HG02938 (cell line): ENCODE measurements around the gene PPFIA1.

Experiments used
- ATAC-seq: cut with Tn5 transposase; IDR thresholded peaks from one replicate; pipeline ENCODE4 v1.9.1; 2021; ENCODE audit warnings: mild to moderate bottlenecking, moderate library complexity; ENCODE audit not compliant: unreplicated experiment

PPFIA1 gene

DNA sequence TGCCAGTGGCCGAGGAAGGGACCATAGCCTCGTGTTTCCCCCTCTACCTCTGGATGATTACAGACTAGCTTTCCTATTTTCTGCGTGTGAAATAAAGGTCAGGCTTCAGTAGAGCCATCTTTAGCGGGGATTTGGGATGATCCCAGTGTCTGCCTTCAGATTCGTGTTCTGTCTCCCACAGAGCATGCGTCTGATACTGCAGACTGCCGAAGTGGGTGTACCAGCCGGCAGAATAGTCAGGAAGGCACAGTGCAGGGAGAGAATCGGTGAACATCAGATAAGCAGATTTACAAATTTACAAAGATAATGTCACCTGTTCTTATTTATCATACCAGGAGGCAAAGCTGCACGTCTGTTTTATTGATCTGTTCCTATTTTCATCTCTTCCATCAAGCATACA lies 138.9 kb downstream of the PPFIA1 start:
- ATAC-seq: no peak

DNA sequence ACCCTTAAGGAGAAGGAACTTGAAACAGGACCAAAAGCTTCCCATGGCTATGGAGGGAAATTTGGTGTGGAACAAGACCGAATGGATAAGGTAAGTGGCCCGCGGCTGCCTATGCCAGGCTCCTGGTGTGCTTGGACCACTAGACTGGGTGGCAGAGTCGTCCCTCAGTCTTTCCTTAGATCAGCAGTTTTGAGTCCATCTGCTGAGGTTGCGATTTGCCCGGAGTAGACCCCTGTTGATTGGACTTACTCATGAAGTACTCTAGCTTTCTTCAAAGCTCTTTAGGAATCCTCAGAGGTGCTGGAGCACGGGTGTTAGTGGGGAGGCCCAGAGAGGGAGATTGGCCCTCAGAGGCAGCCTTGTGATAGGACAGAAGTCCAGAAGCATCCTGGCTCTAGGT lies 139.4 kb downstream of the PPFIA1 start:
- no peak for ATAC-seq

DNA sequence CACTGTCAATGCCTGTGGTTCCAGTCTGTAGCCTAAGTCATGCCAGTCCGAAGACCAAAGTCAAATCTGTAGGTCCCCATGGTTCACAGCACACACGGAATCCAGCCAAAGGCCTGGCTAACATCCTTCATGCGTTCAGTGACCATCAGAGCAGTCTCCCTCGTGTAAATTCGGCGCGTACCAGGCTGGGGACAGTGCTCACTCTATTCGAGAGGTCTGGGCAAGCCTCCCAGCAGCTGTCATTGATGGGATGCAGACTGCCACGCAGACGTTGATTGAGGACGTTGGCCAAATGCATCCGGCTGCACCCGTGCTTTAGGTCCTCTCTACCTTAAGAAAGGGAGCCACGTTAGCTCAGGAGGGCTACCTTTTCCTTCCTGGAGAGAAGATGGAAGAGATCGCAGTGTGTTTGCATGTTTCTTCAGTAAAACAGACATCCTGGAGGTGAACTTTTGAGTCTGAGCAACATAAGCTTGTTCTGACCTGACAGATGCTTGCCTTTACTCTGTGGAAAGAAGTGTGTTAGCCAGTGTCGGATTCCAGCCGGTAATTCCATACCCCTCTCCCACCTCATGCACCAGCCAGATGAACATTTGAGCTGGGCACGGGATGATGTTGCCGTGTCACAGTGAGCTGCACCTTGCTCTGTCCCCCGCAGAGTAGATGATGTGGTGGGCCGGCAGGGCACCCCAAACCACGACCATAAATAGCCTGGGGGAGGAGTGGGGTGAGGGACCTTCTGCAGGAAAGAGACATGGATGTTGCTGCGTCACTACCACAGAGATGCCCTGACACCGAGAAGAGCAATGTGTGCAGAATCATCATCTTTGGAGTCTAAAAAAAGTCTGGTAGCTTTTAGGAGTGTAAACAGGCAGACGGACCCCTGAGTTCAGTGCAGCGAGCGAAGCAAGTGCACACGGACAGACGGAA lies 140.1 kb downstream of the PPFIA1 start:
- no peak for ATAC-seq

DNA sequence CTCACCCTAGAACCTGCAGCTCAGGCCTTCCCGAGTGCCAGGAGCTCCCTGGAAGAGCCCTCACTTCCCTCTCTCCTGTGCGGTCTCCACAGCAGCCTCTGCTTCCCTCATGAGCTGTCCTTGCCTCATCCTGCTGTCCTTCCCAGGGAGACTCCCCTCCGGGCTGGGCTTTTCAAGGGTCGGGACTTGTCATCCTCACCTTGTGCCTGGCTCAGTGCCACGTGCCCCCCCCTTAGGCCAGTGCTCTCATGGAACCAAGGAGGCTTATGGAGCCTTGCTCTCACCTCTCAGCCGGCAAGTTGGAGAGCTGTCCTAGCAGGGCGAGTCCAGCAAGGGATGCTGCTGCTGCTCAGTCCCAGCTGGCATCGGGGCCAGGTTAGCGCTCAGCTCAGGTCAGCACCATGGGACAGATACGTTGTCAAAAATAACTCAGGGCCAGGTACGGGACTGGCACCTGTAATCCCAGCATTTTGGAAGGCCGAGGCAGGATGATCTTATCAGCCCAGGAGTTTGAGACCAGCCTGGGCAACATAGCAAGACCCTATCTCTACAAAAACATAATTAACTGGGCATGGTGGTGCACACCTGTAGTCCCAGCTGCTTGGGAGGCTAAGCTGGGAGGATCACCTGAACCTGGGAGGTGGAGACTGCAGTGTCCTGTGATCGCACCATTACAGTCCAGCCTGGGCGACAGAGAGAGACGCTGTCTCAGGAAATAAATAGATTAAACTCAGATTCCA lies 141.4 kb downstream of the PPFIA1 start:
- no peak for ATAC-seq

DNA sequence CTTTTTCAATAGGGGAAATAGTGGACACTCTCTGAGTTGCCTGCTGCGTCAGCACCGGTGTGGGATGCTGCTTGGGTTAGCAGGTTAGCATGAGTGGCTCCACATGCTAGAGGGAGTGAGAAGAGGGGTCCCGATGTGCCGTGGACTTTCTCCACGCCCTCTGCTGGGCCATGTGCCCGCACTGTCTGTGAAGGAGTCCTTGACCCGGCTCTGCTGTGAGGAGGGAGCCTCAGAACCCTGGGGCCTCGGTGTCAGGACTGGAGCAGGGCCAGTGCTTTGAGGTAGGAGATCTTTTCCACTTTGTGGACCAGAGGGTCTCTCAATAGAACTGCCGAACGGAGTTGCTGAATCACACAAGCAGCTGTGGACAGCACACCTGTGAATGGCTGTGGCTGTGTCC lies 142.7 kb downstream of the PPFIA1 start:
- ATAC-seq: no peak

GRCh38 chr11:70414341-70415100 lies 144.0 kb downstream of the PPFIA1 start:
- ATAC-seq: no peak

DNA sequence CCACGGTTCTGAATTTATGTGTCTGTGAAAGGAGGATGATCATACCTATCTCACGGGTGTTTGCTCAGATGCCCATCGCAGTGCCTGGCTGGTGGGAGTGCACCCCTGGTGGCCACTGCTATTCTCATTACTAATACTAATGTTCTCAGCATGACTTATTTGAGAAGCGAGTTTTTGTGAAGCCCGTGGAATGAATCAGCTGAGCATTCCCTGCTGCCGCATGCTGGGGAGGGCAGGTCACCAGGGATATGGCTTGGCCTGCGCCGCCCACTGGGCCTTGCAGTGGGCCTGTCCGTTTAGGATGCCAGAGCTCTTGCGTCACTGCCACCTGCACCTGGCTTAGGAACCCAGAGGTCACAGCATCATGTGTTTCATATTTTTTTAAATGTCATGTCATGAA lies 144.7 kb downstream of the PPFIA1 start:
- no peak for ATAC-seq

DNA sequence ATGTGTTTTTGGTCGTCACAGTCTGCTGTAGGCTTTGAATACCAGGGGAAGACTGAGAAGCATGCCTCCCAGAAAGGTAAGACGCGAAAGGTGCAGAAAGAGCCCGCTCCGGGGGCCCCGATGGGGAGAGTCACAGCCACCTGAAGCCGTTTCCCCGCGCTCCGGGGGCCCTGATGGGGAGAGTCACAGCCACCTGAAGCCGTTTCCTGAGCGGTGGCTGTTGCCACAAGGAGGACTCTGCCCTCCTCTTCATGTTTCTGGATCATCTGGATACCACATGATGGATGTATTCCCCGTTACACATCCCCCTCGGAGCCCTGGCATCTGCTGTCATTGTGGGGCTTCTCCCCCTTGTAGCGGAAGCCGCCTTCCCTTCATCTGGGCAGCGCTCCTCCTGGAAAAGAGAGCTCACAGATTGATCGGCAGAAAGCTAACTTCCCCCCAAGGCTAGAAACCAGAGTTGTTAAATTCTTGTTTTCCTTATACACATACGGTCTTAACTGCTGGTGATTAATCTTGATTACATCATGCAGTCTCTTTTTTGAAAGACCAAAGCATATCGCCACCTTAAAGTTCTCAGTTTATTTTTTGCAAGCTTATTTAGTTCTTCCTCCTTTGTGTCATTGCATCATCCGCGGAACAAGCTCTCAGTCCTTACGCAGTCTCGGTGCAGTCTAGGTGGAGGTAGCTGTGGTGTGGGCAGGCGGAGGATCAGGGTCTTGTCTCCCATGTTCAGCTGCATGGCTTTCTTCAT lies 145.3 kb downstream of the PPFIA1 start:
- no peak for ATAC-seq

- ATAC-seq: no peak
These were observed 146.4 kb downstream of the PPFIA1 start for GRCh38 chr11:70416881-70417280.

DNA sequence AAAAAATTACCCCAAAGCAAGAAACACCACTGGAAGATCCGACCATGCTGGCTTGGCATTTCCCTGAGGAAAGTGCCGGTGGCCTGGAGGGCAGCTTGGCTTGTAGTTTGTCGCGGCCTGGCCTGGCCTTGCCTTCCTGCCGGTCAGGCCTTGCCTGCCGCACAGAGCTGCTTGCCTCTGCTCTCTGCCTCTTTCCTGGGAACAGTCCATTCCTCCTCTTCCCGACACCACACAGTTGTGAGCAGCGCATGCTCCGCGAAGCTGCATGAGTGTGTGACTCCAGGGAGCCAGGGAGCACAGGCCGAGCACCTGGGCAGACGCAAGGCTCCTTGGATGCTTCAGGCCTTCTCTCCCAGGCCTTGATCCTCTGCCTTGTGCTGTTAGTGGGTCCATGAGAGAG lies 147.6 kb downstream of the PPFIA1 start:
- no peak for ATAC-seq

DNA sequence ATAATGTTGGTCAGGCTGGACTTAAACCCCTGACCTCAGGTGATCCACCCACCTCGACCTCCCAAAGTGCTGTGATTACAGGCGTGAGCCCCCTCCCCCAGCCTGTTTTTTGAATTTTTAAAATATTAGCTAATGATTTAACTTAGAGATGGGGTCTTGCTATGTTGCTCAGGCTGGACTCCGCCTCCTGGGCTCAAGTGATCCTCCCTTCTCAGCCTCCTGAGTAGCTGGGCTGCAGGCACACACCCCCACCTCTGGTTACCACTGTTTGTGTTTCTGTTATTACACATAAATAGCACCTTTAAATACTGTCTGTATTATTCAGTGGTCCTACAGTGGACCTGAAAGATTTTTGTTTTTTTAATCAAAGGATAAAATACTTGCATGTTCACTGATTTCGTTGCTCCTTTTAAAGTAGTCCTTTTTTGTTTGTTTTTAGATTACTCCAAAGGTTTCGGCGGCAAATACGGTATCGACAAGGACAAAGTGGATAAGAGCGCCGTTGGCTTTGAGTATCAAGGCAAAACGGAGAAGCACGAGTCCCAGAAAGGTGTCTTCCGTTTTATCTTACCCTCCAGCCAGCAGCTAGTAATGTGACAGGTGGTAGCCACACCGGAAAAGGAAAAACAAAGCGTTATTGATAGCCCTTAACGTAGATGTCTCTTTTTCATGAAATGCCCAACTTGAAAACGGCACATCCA lies 149.0 kb downstream of the PPFIA1 start:
- ATAC-seq: no peak

DNA sequence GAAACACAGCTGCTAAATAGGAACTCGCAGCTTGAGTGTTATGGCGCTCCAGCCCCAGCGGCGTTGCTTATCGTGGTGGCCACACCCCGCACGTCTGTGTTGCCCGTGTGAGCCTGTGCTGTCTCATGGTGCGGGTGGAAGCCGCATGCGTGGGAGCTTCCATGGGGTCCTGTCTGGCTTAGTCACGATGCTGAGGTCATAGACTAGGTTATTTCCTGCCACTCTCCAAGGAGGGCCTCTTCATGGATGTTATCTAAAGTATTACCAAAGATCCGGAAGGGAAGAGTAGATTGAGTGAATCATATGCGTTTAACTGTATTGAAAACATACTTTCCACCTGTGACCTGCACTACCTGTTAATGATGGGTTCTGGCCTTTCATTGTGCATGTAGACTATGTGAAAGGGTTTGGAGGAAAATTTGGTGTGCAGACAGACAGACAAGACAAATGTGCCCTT lies 149.5 kb downstream of the PPFIA1 start:
- ATAC-seq: no peak

- ATAC-seq: no peak
These were observed 150.0 kb downstream of the PPFIA1 start for GRCh38 chr11:70420496-70420895.

GRCh38 chr11:70421123-70421522 lies 150.6 kb downstream of the PPFIA1 start:
- no peak for ATAC-seq

- ATAC-seq: no peak
These were observed 152.4 kb downstream of the PPFIA1 start for GRCh38 chr11:70422692-70423522.

DNA sequence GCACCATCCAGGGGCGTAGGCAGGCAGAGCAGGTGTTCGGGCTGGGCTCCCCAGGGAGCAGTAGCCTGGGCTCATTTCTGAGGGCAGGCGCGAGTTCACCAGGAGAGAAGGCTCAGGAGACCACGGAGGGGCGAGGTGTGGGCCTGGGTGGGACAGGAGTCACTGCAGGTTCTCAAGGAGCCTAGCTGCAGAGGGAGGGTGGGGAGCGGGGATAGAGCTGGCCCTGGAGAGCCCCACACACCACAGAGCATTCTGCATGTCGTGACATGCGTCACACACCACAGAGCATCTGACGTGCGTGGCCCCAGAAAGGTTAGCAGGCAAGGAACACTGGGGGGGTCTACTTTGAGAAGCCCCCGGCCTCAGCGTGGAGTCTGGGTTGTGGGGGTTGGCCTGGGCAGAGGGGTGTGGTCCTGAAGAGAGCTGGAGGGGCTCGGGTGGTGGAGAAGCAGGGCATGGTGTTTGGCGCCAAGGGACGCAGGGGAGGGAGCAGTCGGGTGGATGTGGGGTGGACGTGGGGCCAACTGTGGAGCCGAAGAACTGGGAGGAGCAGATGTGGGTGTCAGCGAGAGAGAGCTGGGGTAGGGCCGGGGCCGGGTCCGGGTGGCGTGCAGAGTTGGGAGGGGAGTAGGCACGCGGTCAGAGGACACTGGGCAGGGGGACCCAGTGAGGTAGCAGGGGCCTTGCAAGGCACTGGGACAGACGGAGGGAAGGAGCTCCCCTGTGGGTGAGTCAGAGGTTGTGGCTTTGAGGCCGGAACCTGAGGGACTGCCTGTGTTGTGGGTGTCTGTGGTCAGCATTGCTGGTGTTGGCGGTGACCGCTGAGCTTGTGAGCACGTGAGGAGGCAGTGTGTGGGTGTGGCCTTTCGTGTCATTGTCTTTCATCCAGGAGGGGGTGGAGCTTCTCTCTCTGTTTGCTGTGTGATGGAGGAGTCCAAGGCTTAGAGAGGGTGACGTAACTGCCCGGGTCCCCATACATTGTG lies 153.3 kb downstream of the PPFIA1 start:
- ATAC-seq: no peak

- no peak for ATAC-seq
These were observed 154.4 kb downstream of the PPFIA1 start for GRCh38 chr11:70424765-70425344.

- no peak for ATAC-seq
These were observed 156.9 kb downstream of the PPFIA1 start for GRCh38 chr11:70427436-70427835.
